Fibroblast of the aortic adventitia (primary cell): ENCODE results near the gene ENOX2. TPM values are rescaled to one million over a fixed set of nuclear protein-coding genes. Genes with fewer than 3 reads are reported as not detected.

Experiments
- DNase-seq: peaks from one replicate; pipeline ENCODE4 v3.0.0-alpha.2; 2010; ENCODE audit warnings: low read depth
- H3K4me3 ChIP-seq: 2 replicates; pipeline ENCODE4 v1.5.1; 2011; ENCODE audit warnings: low read depth, mild to moderate bottlenecking, control low read depth, low read length, moderate library complexity
- total RNA-seq: library from RNA; depleted of rRNA; stranded (reverse); fragments of >200 nt; gene quantifications from 2 replicates; pipeline ENCODE4 v1.2.3, GENCODE V29; 2012; ENCODE audit warnings: low replicate concordance
- TF ChIP-seq, protein P1 (sequence below): IDR thresholded peaks from 2 replicates; pipeline ENCODE4 v1.5.1; 2011; ENCODE audit warnings: mild to moderate bottlenecking, low read length, control low read depth, inconsistent platforms; ENCODE audit not compliant: insufficient read depth

ENOX2 gene
- total RNA-seq, 1 donor = 13.2 TPM

GRCh38 chrX:130916636-130917422, 13.8 kb upstream of the ENOX2 start:
- H3K4me3 ChIP-seq = no peak overlapping the region
- DNase-seq = peak; percentile 72
- TF ChIP-seq, protein P1, sequence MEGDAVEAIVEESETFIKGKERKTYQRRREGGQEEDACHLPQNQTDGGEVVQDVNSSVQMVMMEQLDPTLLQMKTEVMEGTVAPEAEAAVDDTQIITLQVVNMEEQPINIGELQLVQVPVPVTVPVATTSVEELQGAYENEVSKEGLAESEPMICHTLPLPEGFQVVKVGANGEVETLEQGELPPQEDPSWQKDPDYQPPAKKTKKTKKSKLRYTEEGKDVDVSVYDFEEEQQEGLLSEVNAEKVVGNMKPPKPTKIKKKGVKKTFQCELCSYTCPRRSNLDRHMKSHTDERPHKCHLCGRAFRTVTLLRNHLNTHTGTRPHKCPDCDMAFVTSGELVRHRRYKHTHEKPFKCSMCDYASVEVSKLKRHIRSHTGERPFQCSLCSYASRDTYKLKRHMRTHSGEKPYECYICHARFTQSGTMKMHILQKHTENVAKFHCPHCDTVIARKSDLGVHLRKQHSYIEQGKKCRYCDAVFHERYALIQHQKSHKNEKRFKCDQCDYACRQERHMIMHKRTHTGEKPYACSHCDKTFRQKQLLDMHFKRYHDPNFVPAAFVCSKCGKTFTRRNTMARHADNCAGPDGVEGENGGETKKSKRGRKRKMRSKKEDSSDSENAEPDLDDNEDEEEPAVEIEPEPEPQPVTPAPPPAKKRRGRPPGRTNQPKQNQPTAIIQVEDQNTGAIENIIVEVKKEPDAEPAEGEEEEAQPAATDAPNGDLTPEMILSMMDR = peak; percentile 78

DNA sequence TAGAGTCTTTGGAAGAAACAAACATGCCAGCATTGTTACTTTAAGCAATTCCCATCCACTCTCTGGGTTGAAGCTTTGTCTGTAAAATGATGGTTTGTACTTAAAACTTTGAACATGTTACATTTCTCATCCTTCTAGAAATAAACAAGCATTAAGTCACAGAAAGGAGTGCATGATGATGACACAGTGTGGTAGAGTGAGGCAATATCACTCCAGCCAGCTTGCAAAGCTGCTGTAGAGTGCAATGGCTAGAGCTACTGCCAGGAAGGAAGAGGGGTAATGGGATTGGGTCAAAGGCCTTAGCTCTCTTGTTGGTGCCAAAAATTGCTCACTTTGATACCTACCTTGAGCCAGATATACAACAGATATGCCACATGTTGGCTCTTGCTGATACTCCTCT, 12.3 kb upstream of the ENOX2 start:
- H3K4me3 ChIP-seq = no peak overlapping the region
- TF ChIP-seq, protein P1 = no peak
- peak; percentile 29 for DNase-seq

GRCh38 chrX:130909469-130910136, 6.6 kb upstream of the ENOX2 start:
- H3K4me3 ChIP-seq = no peak overlapping the region
- peak; percentile 24 for DNase-seq
- TF ChIP-seq, protein P1 = no peak

GRCh38 chrX:130906776-130907175, 3.8 kb upstream of the ENOX2 start:
- H3K4me3 ChIP-seq = no peak overlapping the region
- no peak for DNase-seq
- TF ChIP-seq, protein P1 = no peak

GRCh38 chrX:130902446-130902782, 595 bp downstream of the ENOX2 start:
- no peak for DNase-seq
- TF ChIP-seq, protein P1 = no peak
- H3K4me3 ChIP-seq = peak overlapping the region; percentile 74

GRCh38 chrX:130896802-130897501, 6.1 kb downstream of the ENOX2 start:
- no peak overlapping the region for H3K4me3 ChIP-seq
- DNase-seq = peak; percentile 13
- TF ChIP-seq, protein P1 = no peak
